Activated CD4-positive, alpha-beta T cell treated with anti-CD3 and anti-CD28 coated beads for 36 hours (primary cell): ENCODE data around the gene CSN2. TPM values are rescaled to one million over a fixed set of nuclear protein-coding genes. Genes with fewer than 3 reads are reported as not detected.
"Not testable (repeated sequence)": the region's sequence is repeated elsewhere in the genome, so short reads cannot be mapped to it uniquely, and the experiment has no call there.

Source experiments
- ATAC-seq: fragments of 200-7000 bp; cut with Tn5 transposase; one replicate; pipeline ENCODE4 v1.10.0; 2021; ENCODE audit warnings: mild to moderate bottlenecking, moderate library complexity
- CTCF ChIA-PET: fragments of 350-600 bp; sonication (Branson Sonifier 250); formaldehyde crosslinking; loops from one replicate; lab custom pipeline; 2021; ENCODE audit warnings: antibody characterized with exemption; lab: Charles Lee
- POLR2A ChIA-PET: fragments of 350-600 bp; sonication (Branson Sonifier 250); formaldehyde crosslinking; loops from one replicate; lab custom pipeline; 2021; ENCODE audit warnings: antibody characterized with exemption, inconsistent platforms; lab: Charles Lee
- DNase-seq: peaks from one replicate; pipeline ENCODE4 v3.0.0-alpha.2; 2020
- H3K27ac Mint-ChIP-seq: one replicate; pipeline ENCODE4 v1.8.0; 2021; ENCODE audit warnings: mixed read lengths
- H3K27me3 Mint-ChIP-seq: one replicate; pipeline ENCODE4 v1.8.0; 2021; ENCODE audit warnings: mixed read lengths
- H3K36me3 Mint-ChIP-seq: one replicate; pipeline ENCODE4 v1.8.0; 2021; ENCODE audit warnings: low read depth, mixed read lengths
- H3K4me1 Mint-ChIP-seq: one replicate; pipeline ENCODE4 v1.8.0; 2021; ENCODE audit warnings: mixed read lengths
- H3K4me3 Mint-ChIP-seq: one replicate; pipeline ENCODE4 v1.8.0; 2021; ENCODE audit warnings: mild to moderate bottlenecking, moderate library complexity, mixed read lengths
- H3K9me3 Mint-ChIP-seq: one replicate; pipeline ENCODE4 v1.8.0; 2021; ENCODE audit warnings: low read depth, mixed read lengths
- intact Hi-C, 2 experiments: fragments of 100-400 bp; cut with DNase I in 1 of 2; cut with micrococcal nuclease in 1 of 2; formaldehyde crosslinking; loops; one replicate each; pipeline versions ENCODE4 v1.14.2 to v1.15.1; 2022 to 2024; cut with DNase I, micrococcal nuclease
- total RNA-seq, 2 experiments: library from RNA; stranded (reverse); gene quantifications; one replicate each; pipeline ENCODE4 v1.2.3, GENCODE V29; 2021

The CSN2 gene
- total RNA-seq, 2 experiments from 2014 or later: not detected

DNA sequence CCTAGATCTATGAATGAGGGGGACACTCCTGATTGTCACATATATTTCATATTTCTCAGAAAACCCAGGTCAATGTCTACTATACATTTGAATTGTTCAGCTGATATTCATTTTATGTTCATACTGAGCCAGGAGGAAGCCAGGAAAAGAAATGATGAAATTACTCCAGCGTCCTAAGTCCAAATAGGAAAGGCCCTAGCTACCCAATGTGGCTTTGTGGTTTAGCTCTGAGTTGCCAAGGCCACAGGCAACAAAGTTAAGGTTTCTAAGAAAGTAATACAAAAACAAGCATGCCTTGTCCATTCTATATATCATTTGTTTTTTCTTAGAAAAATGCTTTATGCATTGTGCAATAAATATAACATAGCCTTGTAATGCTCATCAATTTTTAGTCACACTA is 4.5 kb upstream of the CSN2 start:
- H3K4me3 Mint-ChIP-seq: no peak overlapping the region
- CTCF ChIA-PET: no interaction called here
- no peaks in the 10 kb centered on the region for H3K4me1 Mint-ChIP-seq
- ATAC-seq (no peak), DNase-seq (no peak)
- H3K9me3 Mint-ChIP-seq: no peaks in the 10 kb centered on the region
- no peaks in the 10 kb centered on the region for H3K27me3 Mint-ChIP-seq
- no peaks in the 10 kb centered on the region for H3K36me3 Mint-ChIP-seq
- no peak overlapping the region for H3K27ac Mint-ChIP-seq
- POLR2A ChIA-PET: no interaction called here
- intact Hi-C loops: no loop called here

DNA sequence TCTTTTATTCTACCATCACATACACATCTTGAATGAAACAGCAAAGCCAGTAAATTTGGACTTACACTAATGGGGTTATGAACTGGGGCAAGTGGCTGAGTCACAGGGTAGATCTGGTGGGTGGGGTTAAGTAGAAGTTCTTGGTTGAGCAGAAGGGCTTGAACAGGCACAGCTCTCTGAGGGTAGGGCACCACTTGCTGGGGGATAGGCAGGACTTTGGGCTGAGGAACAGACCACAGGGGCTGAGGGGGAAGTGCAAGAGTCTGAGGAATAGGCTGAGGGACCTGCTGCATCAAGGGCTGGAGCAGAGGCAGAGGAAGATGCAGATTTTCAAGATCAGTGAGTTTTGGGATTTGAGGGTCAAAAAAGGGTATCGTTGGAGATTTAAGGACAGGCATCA is 8.3 kb downstream of the CSN2 start:
- Mint-ChIP-seq H3K9me3 (no peaks in the 10 kb centered on the region), H3K36me3 (no peaks in the 10 kb centered on the region), H3K4me3 (no peak overlapping the region), H3K27ac (no peak overlapping the region), H3K4me1 (no peaks in the 10 kb centered on the region), H3K27me3 (peaks cover 6% of the 10 kb centered on the region)
- DNase-seq: no peak
- intact Hi-C loops: no loop called here
- CTCF ChIA-PET: no interaction called here
- no peak for ATAC-seq
- POLR2A ChIA-PET: no interaction called here

DNA sequence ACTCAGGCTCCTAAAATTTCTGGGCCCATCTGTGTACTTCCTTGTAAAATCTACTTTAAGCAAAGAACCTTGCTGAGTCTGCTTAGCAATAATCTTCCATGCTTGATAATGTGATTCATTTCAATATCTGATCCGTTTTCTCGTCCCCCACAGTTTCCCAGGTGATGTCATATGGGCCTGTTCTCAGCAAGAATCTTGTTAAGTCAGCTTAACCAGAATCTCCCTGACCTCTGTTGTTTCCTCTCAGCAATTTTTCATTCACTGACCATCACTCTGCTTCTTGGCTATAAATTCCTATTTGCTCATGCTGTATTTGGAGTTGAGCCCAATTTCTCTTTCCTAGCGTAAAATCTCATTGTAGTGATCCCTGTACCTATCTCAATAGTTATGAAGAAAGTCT is 13.9 kb downstream of the CSN2 start:
- Mint-ChIP-seq H3K4me3 (no peak overlapping the region), H3K27me3 (peaks cover 3% of the 10 kb centered on the region), H3K9me3 (no peaks in the 10 kb centered on the region), H3K4me1 (no peaks in the 10 kb centered on the region), H3K36me3 (no peaks in the 10 kb centered on the region), H3K27ac (no peak overlapping the region)
- no peak for DNase-seq
- no peak for ATAC-seq
- POLR2A ChIA-PET: no interaction called here
- CTCF ChIA-PET: no interaction called here
- intact Hi-C loops: no loop called here

DNA sequence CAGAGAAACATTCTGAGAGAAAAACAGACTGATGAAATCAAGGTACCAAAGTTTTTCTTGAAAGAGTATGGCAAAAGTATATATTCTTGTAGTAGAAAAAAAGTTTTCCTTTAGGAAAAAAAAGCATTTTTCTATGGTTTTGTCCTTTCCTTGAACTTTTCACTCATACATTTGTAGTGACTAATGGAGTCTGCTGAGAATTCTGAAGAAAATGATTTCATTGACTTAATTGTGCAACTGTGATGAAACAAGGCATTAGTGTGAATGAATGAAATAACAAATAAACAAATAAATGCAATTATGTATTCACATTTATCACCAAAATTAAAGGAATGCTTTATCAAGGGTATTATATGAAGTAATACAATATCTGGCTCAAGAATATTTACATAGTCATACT is 29.0 kb downstream of the CSN2 start:
- ChIA-PET POLR2A (no interaction called here), CTCF (no interaction called here)
- no peaks in the 10 kb centered on the region for H3K36me3 Mint-ChIP-seq
- no peaks in the 10 kb centered on the region for H3K27me3 Mint-ChIP-seq
- H3K27ac Mint-ChIP-seq: no peak overlapping the region
- no peaks in the 10 kb centered on the region for H3K4me1 Mint-ChIP-seq
- no peaks in the 10 kb centered on the region for H3K9me3 Mint-ChIP-seq
- DNase-seq (no peak), ATAC-seq (no peak)
- H3K4me3 Mint-ChIP-seq: no peak overlapping the region
- intact Hi-C loops: no loop called here

DNA sequence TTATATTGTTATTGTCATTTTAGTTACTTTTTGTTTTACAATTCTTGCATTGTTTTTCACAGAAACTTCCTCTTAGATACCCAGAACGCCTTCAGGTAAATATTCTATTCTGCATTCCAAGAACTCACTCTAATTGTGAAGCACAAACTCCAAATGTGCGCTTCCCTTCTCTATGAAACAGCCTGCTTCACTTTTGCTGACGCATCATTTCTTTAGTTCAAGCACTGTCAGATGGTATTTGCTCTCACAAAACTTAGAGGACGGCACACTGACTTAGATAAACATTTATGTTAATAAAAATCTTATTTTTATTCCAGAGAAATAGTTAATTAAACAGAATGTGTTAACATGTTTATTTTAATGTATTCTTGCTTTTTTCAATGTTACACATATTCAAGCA is 31.4 kb downstream of the CSN2 start:
- H3K27me3 Mint-ChIP-seq: no peaks in the 10 kb centered on the region
- DNase-seq (no peak), ATAC-seq (no peak)
- no peaks in the 10 kb centered on the region for H3K36me3 Mint-ChIP-seq
- H3K4me3 Mint-ChIP-seq: no peak overlapping the region
- no peaks in the 10 kb centered on the region for H3K4me1 Mint-ChIP-seq
- ChIA-PET CTCF (no interaction called here), POLR2A (no interaction called here)
- H3K9me3 Mint-ChIP-seq: no peaks in the 10 kb centered on the region
- no peak overlapping the region for H3K27ac Mint-ChIP-seq
- intact Hi-C loops: no loop called here

DNA sequence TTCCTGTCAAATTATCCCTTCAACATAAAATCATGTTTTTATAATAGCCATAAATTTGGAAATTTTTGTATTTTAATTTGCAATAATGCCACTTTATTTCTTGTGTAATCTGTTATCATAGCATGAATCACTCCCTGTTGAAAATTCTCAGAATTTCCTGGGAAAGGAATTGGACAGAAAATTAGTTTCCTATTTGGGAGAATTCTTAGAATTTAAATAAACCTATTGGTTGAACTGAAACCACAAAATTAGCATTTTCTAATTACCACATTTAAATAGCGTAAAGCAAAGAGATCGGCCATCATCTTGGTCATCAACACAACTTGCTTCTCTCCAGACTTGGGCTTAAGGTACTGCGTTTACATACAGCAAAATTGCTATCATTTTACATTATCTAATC is 34.8 kb downstream of the CSN2 start, which contains the start of gene CSN1S1:
TSS of gene CSN1S1 (plus strand) at position 301 of the 400 bp plus-strand sequence. CDS start 1,488 bp downstream, outside the sequence.
- H3K36me3 Mint-ChIP-seq: no peaks in the 10 kb centered on the region
- H3K27ac Mint-ChIP-seq: no peak within 1 kb of the TSS
- no peaks in the 10 kb centered on the region for H3K27me3 Mint-ChIP-seq
- DNase-seq: no peak
- intact Hi-C loops: no loop called here
- ChIA-PET CTCF (no interaction called here), POLR2A (no interaction called here)
- ATAC-seq: no peak
- no peak within 1 kb of the TSS for H3K4me3 Mint-ChIP-seq
- no peaks in the 10 kb centered on the region for H3K4me1 Mint-ChIP-seq
- no peaks in the 10 kb centered on the region for H3K9me3 Mint-ChIP-seq

DNA sequence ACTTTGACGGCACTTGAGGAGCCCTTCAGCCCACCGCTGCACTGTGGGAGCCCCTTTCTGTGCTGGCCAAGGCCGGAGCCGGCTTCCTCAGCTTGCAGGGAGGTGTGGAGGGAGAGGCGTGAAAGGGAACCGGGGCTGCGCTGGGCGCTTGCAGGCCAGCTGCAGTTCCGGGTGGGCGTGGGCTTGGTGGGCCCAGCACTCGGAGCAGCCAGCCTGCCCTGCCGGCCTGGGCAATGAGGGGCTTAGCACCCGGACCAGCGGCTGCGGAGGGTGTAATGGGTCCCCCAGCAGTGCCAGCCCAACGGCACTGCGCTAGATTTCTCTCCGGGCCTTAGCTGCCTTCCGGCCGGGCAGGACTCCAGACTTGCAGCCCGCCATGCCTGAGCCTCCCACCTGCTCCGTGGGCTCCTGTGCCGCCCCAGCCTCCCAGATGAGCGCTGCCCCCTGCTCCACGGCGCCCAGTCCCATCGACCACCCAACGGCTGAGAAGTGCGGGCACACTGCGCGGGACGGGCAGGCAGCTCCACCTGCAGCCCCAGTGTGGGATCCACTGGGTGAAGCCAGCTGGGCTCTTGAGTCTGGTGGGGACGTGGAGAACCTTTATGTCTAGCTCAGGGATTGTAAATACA is 41.6 kb downstream of the CSN2 start:
- intact Hi-C loops, H3K27me3 Mint-ChIP-seq, H3K4me3 Mint-ChIP-seq, H3K4me1 Mint-ChIP-seq, DNase-seq, H3K36me3 Mint-ChIP-seq, CTCF ChIA-PET, H3K9me3 Mint-ChIP-seq, ATAC-seq, POLR2A ChIA-PET, H3K27ac Mint-ChIP-seq: not testable (repeated sequence)

DNA sequence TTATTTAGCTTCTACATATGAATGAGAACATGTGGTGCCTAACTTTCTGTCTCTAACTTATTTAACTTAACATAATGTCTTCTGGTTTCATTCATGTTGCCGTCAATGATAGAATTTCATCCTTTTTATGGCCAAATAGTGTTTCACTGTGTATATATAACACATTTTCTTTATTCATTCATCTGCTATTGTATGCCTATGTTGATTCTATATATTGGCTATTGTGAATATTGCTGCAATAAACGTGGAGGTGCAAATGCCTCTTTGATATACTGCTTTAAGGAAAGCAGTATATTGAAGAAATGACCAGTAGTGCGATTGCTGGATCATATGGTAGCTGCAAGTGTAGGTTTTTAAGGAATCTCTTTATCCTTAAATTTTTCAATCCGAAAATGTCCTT is 44.7 kb downstream of the CSN2 start:
- H3K9me3 Mint-ChIP-seq: no peaks in the 10 kb centered on the region
- H3K4me3 Mint-ChIP-seq: no peak overlapping the region
- intact Hi-C loops: no loop called here

DNA sequence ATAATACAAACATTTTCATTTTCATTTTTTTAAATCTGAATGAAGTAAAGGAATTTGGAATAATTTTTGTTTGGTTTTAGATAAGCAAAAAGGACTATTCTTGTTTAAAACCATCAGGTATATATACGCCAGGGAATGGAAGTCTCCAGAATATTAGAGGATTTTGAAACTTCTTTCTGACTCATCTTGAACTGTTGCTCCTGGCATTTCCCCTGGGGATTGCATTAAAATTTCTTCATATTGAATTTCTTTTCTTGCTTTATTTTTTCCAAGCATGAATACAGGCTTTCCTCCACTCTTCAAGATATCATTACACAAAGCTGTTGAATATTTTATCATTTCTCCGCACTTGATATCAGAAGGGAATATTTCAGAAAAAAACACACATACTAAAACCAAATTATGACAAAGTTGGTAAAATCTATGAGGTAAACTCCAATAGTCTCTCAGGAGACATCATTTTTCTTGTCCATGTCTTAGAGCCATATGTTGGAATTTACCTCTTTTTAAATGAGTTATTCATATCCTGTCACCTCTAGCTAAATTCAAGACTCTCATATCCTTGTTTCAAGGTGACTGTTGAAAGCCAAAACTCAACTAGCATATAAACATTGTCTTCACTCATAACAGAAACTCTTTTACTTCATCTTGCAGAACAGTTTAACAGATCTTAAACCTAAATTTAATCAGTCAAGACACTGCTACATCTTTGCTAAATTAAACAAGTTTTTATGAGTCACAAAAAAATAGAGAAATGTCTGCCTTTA is 55.3 kb downstream of the CSN2 start:
- intact Hi-C loops: no loop called here
- ChIA-PET POLR2A (no interaction called here), CTCF (no interaction called here)
- ATAC-seq (peak; percentile 55), DNase-seq (no peak)
- H3K4me1 Mint-ChIP-seq: no peaks in the 10 kb centered on the region
- peaks cover 9% of the 10 kb centered on the region for H3K27me3 Mint-ChIP-seq
- H3K4me3 Mint-ChIP-seq: no peak overlapping the region
- H3K27ac Mint-ChIP-seq: no peak overlapping the region
- H3K9me3 Mint-ChIP-seq: no peaks in the 10 kb centered on the region
- H3K36me3 Mint-ChIP-seq: no peaks in the 10 kb centered on the region

More for the DNA sequence above, 44.7 kb downstream of the CSN2 start:
- DNase-seq: no peak
- POLR2A ChIA-PET: no interaction called here
- H3K27ac Mint-ChIP-seq: no peak overlapping the region
- ATAC-seq: no peak
- CTCF ChIA-PET: no interaction called here
- H3K27me3 Mint-ChIP-seq: no peaks in the 10 kb centered on the region
- H3K4me1 Mint-ChIP-seq: no peaks in the 10 kb centered on the region
- H3K36me3 Mint-ChIP-seq: no peaks in the 10 kb centered on the region

DNA sequence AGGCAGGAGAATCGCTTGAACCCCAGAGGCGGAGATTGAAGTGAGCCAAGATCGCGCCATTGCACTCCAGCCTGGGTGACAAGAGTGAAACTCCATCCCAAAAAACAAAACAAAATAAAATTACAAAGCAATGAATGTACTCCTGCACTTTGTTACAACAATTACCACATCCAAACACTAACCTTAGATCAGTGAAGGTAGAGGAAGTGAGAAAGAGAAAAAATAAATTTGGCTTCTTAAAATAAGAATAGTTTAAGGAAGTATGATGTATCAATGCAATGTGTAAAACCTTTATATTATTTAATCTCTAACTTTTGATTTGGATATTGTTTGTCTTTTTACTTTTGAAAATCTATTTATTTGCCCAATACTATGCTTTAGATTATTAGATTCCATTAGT is 56.3 kb downstream of the CSN2 start:
- no peak for DNase-seq
- no peak for ATAC-seq
- peaks cover 7% of the 10 kb centered on the region for H3K27me3 Mint-ChIP-seq
- H3K4me3 Mint-ChIP-seq: no peak overlapping the region
- CTCF ChIA-PET: no interaction called here
- intact Hi-C loops: no loop called here
- H3K27ac Mint-ChIP-seq: no peak overlapping the region
- H3K36me3 Mint-ChIP-seq: no peaks in the 10 kb centered on the region
- POLR2A ChIA-PET: no interaction called here
- no peaks in the 10 kb centered on the region for H3K9me3 Mint-ChIP-seq
- H3K4me1 Mint-ChIP-seq: no peaks in the 10 kb centered on the region

DNA sequence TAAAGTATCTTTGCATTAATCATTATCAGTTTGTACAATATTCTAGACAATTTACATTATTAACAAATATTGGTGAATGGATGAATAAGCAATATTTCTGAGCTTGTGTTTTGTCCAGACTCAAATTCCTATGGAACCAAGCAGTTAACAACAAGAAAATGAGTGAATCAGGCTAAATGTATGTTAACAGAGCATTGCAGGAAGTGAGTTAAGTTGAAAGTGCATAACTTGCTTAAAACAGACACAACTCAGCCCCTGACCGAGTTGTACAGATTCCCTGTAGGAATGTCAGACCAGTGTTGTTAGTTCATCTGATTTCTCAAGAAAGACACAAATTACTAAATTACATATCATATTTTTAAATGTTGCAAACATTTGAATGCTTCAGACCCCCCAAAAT is 58.4 kb downstream of the CSN2 start:
- no peak overlapping the region for H3K27ac Mint-ChIP-seq
- no peak overlapping the region for H3K4me3 Mint-ChIP-seq
- ChIA-PET CTCF (no interaction called here), POLR2A (no interaction called here)
- no peaks in the 10 kb centered on the region for H3K9me3 Mint-ChIP-seq
- intact Hi-C loops: no loop called here
- no peak for DNase-seq
- ATAC-seq: no peak
- H3K36me3 Mint-ChIP-seq: no peaks in the 10 kb centered on the region
- no peaks in the 10 kb centered on the region for H3K4me1 Mint-ChIP-seq
- peaks cover 11% of the 10 kb centered on the region for H3K27me3 Mint-ChIP-seq
